ENCODE data around the gene INTS1. TPM values are rescaled to one million over a fixed set of nuclear protein-coding genes. Genes with fewer than 3 reads are reported as not detected.
"Not testable (repeated sequence)": the region's sequence is repeated elsewhere in the genome, so short reads cannot be mapped to it uniquely, and the experiment has no call there.

The INTS1 gene
- total and polyA plus RNA-seq, 9 donors = 1.9 to 80.5 (median 61.5) TPM

DNA sequence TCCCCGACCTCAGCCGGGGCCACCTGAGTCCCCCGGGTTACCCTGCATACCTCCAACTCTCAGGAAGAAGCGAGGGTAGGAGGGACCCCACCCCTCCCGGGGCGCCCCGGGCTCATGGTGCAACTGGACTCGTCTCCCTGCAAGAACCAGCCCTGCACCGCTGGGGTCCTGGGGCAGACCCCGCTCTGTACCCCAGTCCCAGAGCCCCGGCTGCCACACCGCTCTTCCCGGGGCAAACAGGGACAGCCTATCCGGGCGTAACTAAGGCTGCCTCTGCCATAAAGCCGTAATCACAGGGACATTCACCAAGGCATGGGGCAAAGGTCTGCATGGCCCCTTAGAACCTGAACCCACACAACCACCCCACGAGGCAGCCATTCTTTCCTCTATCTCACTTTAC lies 19.7 kb upstream of the INTS1 start:
- intact Hi-C loops (cut with DNase I) = no loop called here
- WGBS, 3 donors = 63 to 67% (median 64%) methylated on average over 17 of the region's 17 CpGs
- Histone ChIP-seq H3K36me3 (no peaks in the 10 kb centered on the region), H3K4me1 (ENCODE audit: insufficient read depth) (peaks cover 1% of the 10 kb centered on the region), H3K4me3 (no peak overlapping the region), H3K27me3 (no peaks in the 10 kb centered on the region), H3K27ac (no peak overlapping the region), H3K9me3 (no peaks in the 10 kb centered on the region)
- DNase-seq = no peak
- TF ChIP-seq EP300 (IDR thresholded peaks at IDR 0.05) = no peak
- TF ChIP-seq CTCF (IDR thresholded peaks at IDR 0.05) = no peak
- no peak for TF ChIP-seq POLR2A (IDR thresholded peaks at IDR 0.05)

DNA sequence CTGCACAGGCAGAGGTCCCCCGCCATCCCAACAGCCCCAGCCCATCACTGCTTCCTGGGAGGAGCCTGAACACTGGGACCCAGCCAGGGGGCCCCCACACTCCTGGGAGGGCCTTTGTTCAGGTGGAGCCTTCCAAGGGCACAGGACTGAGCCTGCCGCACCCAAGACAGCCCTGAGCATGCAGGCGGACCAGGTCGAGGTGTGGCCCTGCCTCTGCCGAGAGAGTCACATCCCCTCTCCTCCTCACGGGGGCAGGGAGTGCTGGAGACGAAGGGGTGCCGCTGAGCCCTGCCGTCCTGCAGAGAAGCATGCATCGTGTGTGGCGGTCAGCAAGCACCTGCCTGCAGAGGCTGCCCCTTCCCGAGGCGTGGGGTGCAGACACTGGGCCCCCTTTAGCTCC lies 19.0 kb upstream of the INTS1 start:
- TF ChIP-seq POLR2A (IDR thresholded peaks at IDR 0.05) (no peak), CTCF (IDR thresholded peaks at IDR 0.05) (no peak), EP300 (IDR thresholded peaks at IDR 0.05) (no peak)
- no peak overlapping the region for H3K4me3 ChIP-seq
- WGBS, 3 donors = 14 to 44% (median 17%) methylated on average over 5 to 13 of the region's 13 CpGs
- H3K4me1 ChIP-seq (ENCODE audit: insufficient read depth) = peaks cover 1% of the 10 kb centered on the region
- H3K9me3 ChIP-seq = no peaks in the 10 kb centered on the region
- DNase-seq = no peak
- H3K27me3 ChIP-seq = no peaks in the 10 kb centered on the region
- no peaks in the 10 kb centered on the region for H3K36me3 ChIP-seq
- no peak overlapping the region for H3K27ac ChIP-seq
- intact Hi-C loops (cut with DNase I) = no loop called here

GRCh38 chr7:1521456-1521855 lies 17.3 kb upstream of the INTS1 start:
- H3K9me3 ChIP-seq = no peaks in the 10 kb centered on the region
- H3K4me3 ChIP-seq = no peak overlapping the region
- intact Hi-C loops (cut with DNase I) = no loop called here
- TF ChIP-seq EP300 (IDR thresholded peaks at IDR 0.05) = no peak
- TF ChIP-seq POLR2A (IDR thresholded peaks at IDR 0.05) = no peak
- H3K27ac ChIP-seq = no peak overlapping the region
- peaks cover under 1% of the 10 kb centered on the region for H3K4me1 ChIP-seq (ENCODE audit: insufficient read depth)
- no peak for DNase-seq
- 65 to 69% (median 68%) methylated on average over 11 of the region's 11 CpGs for WGBS, 3 donors
- no peaks in the 10 kb centered on the region for H3K36me3 ChIP-seq
- no peaks in the 10 kb centered on the region for H3K27me3 ChIP-seq

GRCh38 chr7:1520539-1521234 lies 16.5 kb upstream of the INTS1 start:
- 73 to 86% (median 77%) methylated on average over 27 of the region's 27 CpGs for WGBS, 3 donors
- Histone ChIP-seq H3K4me1 (ENCODE audit: insufficient read depth) (no peaks in the 10 kb centered on the region), H3K9me3 (no peaks in the 10 kb centered on the region), H3K4me3 (no peak overlapping the region), H3K27ac (no peak overlapping the region), H3K27me3 (no peaks in the 10 kb centered on the region), H3K36me3 (no peaks in the 10 kb centered on the region)
- intact Hi-C loops (cut with DNase I) = no loop called here
- TF ChIP-seq EP300 (IDR thresholded peaks at IDR 0.05) (no peak), POLR2A (IDR thresholded peaks at IDR 0.05) (no peak), CTCF (IDR thresholded peaks at IDR 0.05) (no peak)
- DNase-seq = no peak

DNA sequence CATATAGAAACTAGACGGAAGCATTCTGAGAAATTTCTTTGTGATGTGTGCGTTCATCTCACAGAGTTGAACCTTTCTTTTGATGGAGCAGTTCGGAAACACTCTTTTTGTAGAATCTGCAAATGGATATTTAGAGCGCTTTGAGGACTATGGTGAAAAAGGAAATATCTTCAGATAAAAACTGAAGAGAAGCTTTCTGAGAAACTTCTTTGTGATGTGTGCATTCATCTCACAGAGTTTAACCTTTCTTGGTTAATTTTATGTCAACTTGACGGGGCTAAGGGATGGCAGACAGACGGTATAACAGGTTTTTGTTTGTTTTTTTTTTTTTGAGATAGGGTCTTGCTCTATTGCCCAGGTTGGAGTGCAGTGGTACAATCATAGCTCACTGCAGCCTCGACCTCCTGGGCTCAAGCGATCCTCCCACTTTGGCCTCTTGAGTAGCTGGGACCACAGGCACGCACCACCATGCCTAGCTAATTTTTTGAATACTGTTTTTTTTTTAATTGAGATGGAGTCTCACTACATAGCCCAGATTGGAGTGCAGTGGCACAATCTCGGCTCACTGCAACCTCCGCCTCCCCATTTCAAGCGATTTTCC lies 15.2 kb upstream of the INTS1 start:
- intact Hi-C loops (cut with DNase I) = not testable (repeated sequence)

More for the DNA sequence above, 15.2 kb upstream of the INTS1 start:
- not testable (repeated sequence) for H3K9me3 ChIP-seq; DNase-seq; H3K27me3 ChIP-seq; H3K4me3 ChIP-seq; H3K4me1 ChIP-seq (ENCODE audit: insufficient read depth); H3K27ac ChIP-seq; H3K36me3 ChIP-seq
- WGBS, 3 donors = 89 to 91% (median 89%) methylated on average over 12 of the region's 12 CpGs
